Measurements from ENCODE around the gene GABBR2. TPM values are rescaled to one million over a fixed set of nuclear protein-coding genes. Genes with fewer than 3 reads are reported as not detected.

GABBR2 gene
- total RNA-seq, 1 experiment from 2014 or later, result 3.8 TPM

DNA sequence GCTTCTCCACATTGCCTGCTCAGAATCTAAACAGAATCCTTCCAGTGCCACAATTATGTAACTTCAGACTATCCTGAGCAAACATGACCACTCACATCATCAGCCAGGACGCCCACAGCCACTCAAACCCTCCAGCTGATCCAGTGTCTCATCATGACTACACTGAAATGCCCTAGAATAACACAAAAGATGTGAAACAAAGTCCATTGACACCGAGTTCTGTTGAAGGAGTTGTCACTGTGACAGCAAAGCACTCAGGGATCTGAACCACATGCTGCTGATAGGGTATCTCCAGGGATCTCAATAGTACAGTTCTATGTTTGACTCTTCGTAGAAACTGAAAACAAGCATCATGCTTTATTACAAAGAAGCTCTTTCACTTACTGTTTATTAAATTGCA is 150.2 kb downstream of the GABBR2 start:
- H3K36me3 ChIP-seq, result no peaks in the 10 kb centered on the region
- H3K27me3 ChIP-seq, result no peaks in the 10 kb centered on the region
- H3K4me3 ChIP-seq, result no peak overlapping the region
- no peaks in the 10 kb centered on the region for H3K9me3 ChIP-seq
- no peak for DNase-seq

DNA sequence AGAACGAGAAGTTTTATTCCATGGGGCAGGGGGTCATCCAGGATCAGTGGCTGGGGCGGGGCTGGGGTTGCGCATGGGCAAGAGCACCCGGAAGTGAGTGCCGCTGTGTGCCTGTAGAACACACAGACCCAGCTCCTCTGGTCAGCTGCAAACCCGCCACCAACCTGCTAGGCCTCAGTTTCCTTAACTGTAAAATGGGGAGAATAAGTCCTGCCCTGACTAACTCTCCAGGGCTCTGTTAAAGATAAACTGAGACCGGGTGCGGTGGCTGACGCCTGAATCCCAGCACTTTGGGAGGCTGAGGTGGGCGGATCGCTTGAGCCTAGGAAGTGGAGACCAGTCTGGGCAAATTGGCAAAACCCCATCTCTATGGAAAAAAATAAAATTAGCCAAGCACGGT is 152.2 kb downstream of the GABBR2 start:
- DNase-seq, result no peak
- Histone ChIP-seq H3K36me3 (no peaks in the 10 kb centered on the region), H3K4me3 (no peak overlapping the region), H3K9me3 (no peaks in the 10 kb centered on the region), H3K27me3 (no peaks in the 10 kb centered on the region)

DNA sequence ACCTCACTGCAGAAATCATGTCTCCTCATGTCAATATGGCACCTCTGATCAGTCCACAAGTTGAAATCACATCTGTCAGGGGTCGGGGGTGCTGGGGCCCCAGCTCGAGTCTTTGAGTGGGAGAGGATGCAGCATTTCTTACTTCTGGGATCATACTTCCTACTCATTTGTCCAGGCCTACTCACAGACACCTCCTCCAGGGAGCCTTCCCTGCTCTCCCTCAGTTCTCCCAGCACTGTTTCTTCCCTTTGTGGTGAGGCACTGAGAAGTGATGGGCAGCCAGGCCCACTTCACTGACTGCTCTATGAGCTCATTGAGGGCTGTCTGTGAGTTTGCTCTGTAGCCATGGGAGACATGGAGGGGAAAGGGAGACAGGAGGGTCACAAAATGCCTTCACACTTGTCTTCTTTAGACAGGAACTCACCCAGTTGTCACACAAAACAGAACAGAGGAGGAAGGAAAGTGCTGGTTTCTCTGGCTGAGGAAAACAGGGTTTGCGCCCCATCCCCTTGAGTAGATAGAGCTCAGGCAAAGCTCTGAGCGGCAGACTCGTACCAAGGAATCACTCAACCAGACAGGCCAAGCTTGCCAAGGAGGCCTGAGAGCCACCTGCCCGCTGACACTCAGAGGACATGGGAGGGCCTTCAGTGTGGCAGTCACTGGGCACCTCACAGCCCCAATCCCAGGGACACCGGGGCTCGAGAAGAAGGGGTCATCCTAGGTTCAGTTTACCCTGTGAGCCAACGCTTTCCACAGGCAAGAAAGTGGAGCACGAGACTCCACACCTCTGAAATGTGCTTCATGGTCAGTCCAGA is 152.9 kb downstream of the GABBR2 start:
- DNase-seq, result no peak
- H3K36me3 ChIP-seq, result no peaks in the 10 kb centered on the region
- no peak overlapping the region for H3K4me3 ChIP-seq
- H3K9me3 ChIP-seq, result no peaks in the 10 kb centered on the region
- H3K27me3 ChIP-seq, result no peaks in the 10 kb centered on the region

DNA sequence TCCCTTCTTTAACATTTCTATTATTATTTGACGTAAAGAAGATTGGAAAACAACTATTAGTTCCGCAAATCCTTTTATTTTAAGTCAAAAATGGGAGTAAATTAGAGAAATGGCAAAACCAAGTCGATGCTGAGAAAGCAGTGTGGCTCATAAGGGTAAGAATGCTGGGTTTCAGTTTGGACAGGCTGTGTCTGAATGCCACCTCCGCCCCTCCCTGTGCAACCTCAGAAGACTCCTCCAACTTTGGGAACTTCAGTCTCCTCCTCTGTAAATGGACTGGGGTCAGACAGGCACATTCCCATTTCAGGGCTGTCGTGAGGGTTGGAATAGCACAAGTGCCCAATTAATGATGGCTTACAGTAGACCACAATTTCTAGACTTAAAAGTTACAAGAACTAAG is 154.0 kb downstream of the GABBR2 start:
- Histone ChIP-seq H3K4me3 (no peak overlapping the region), H3K27me3 (no peaks in the 10 kb centered on the region), H3K36me3 (no peaks in the 10 kb centered on the region), H3K9me3 (no peaks in the 10 kb centered on the region)
- no peak for DNase-seq

DNA sequence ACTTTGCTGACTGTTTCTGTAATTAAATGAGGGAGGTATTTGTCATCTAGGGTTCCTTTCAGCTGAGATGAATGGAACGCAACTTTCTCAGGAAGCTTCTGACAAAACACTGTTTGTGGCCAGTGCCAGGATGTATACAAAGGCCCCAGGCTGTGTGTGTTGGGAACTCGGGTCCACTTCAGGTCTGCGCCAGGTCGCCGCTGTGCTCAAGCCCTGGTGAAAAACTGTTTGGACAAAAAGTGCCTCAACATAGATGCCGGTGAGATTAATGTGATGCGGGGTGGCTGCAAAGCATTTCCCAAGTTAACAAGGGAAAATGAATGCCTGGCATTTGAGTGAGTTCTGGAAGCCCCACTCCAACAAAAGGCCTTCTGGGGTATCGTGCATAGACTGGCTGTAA is 156.4 kb downstream of the GABBR2 start:
- no peaks in the 10 kb centered on the region for H3K9me3 ChIP-seq
- H3K36me3 ChIP-seq, result no peaks in the 10 kb centered on the region
- no peak for DNase-seq
- no peak overlapping the region for H3K4me3 ChIP-seq
- H3K27me3 ChIP-seq, result no peaks in the 10 kb centered on the region

- Histone ChIP-seq H3K4me3 (no peak overlapping the region), H3K9me3 (no peaks in the 10 kb centered on the region), H3K36me3 (no peaks in the 10 kb centered on the region), H3K27me3 (no peaks in the 10 kb centered on the region)
- peak; percentile 19 for DNase-seq
These were observed 157.0 kb downstream of the GABBR2 start for GRCh38 chr9:98551511-98552286.

DNA sequence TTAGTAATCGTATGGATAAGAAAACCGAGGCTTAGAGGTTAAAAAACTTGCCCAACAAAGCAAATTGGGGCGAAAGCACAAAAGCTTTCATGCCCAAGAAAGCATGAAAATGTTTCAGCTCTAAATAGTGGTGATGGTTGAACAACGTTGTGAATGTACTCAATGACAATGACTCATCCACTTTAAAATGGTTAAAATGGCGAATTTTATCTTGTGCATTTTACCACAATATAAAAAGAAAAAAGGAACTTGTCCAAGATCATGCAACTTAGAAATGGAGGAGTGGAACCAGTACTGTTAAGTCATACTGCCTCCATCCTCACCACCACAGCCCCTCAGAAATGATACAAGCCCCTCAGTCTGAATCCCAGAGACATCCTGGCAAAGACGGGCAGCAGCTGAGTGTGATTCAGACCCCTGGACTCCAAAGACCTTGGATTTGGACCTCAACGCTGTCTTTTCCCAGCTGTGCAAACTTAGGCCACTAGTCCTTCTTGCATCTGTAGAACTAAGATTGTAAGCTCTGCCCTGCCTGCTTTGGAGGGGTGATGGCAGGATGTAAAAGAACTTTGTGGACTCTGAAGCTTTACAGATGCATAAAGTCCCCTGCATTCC is 158.4 kb downstream of the GABBR2 start:
- peak; percentile 21 for DNase-seq
- H3K4me3 ChIP-seq, result no peak overlapping the region
- H3K9me3 ChIP-seq, result no peaks in the 10 kb centered on the region
- no peaks in the 10 kb centered on the region for H3K36me3 ChIP-seq
- no peaks in the 10 kb centered on the region for H3K27me3 ChIP-seq

DNA sequence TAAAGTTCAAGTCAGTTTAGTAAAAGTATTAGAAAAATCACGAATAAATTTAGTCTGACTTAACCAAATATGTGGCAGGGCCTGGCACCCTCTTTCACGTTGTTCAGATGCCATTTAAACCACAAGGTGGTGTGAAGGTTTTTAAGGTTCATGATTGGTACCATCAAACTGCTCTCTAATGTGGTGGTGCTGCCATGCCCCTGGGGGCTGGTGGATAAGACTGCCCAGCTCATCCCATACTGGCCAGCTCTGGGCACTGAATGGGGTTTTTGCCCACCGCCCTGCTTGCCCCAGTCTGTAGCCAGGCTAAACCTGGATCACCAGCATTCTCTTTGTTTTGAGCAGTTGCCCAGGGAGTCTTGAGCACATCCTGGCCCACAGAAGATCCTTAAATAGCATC is 159.3 kb downstream of the GABBR2 start:
- no peak for DNase-seq
- Histone ChIP-seq H3K4me3 (no peak overlapping the region), H3K27me3 (no peaks in the 10 kb centered on the region), H3K36me3 (no peaks in the 10 kb centered on the region), H3K9me3 (no peaks in the 10 kb centered on the region)

DNA sequence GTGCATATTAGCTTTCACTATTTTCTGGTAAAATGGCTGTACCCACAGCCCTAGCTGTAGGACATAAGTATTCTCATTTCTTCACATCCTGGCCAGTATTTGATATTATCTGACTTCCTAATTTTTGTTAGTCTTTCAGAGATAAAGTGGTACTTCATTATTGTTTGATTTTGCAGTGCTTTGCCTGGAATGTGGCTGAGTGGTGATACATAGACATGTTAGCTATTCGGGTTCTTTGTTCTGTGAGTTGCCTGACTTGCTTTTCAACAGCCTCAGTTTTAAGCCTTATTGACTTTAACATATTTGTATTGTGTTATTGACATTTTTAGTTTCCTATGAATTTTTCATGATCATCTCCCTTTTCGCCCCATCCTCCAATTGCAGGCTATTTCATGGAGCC is 161.1 kb downstream of the GABBR2 start:
- Histone ChIP-seq H3K27me3 (no peaks in the 10 kb centered on the region), H3K9me3 (no peaks in the 10 kb centered on the region), H3K4me3 (no peak overlapping the region), H3K36me3 (no peaks in the 10 kb centered on the region)
- DNase-seq, result no peak

DNA sequence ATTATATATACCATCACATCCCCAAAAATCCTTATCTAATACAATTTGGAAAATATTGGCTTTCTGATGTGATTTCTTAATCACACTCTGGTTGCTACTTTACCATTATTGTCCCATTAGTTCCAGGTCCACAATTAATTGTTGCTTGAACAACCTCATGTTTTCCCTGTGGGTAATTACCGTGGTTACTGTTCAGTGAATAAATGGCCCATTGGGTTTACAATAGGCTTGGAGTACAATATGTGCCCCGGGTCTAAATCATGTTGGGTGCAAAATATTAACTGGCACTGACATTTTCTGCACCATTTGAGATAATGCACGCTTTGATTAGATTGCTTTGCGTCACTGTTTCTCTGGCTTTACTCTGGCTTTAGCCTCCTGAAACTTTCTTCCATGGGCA is 163.7 kb downstream of the GABBR2 start:
- no peaks in the 10 kb centered on the region for H3K9me3 ChIP-seq
- no peak for DNase-seq
- no peaks in the 10 kb centered on the region for H3K36me3 ChIP-seq
- no peak overlapping the region for H3K4me3 ChIP-seq
- H3K27me3 ChIP-seq, result no peaks in the 10 kb centered on the region

DNA sequence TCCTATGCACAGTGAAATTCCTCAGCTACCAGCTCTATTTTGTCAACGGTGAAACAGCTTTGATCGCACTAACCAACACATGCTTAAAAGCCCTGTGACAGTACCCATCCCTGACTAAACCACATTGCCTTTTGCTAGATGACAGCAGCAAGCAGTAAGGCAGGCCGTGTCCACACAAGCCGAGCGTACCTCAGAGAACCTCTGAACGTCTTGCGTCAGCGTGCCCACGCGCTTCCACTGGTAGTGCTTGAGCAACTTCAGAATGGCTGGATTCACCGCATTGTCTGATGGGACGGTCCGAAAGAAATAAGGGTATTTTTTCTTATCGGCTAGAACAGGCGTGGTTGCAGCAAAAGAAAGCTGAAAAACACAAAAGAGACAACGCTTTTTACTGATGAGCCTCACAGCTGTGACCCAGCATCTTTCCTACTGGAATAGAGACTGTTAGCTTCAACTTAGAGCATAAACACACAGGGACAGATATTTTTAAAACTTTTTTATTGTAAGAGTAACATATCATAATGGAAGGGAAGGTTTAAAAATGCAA is 167.0 kb downstream of the GABBR2 start:
- Histone ChIP-seq H3K9me3 (no peaks in the 10 kb centered on the region), H3K4me3 (no peak overlapping the region), H3K27me3 (no peaks in the 10 kb centered on the region), H3K36me3 (no peaks in the 10 kb centered on the region)
- no peak for DNase-seq

DNA sequence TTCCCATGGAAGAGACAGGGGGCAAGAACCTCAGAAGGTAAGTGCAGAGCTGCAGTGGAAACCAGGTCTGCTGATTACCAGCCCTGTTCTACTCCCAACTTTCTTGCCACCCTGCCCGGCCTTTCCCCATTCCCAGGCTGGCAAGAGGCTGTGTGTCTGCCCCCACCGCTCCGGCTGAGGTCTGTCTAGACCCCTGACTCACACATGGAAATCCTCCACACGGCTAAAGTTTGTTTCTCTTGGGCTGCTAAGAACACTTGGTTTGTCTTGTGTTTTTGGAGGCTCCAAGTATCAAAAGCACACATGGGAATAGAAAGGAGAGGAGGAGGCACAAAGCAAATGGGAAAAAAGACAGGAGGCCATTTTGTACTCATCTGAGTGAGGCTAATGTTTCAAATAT is 168.3 kb downstream of the GABBR2 start:
- DNase-seq, result peak; percentile 26
- no peaks in the 10 kb centered on the region for H3K27me3 ChIP-seq
- no peaks in the 10 kb centered on the region for H3K9me3 ChIP-seq
- H3K4me3 ChIP-seq, result no peak overlapping the region
- no peaks in the 10 kb centered on the region for H3K36me3 ChIP-seq

- Histone ChIP-seq H3K4me3 (no peak overlapping the region), H3K36me3 (no peaks in the 10 kb centered on the region), H3K27me3 (no peaks in the 10 kb centered on the region), H3K9me3 (no peaks in the 10 kb centered on the region)
- peak; percentile 31 for DNase-seq
These were observed 168.8 kb downstream of the GABBR2 start for GRCh38 chr9:98539954-98540353.

GRCh38 chr9:98538626-98539031 is 170.1 kb downstream of the GABBR2 start:
- H3K4me3 ChIP-seq, result no peak overlapping the region
- peak; percentile 85 for DNase-seq
- H3K27me3 ChIP-seq, result no peaks in the 10 kb centered on the region
- H3K9me3 ChIP-seq, result no peaks in the 10 kb centered on the region
- H3K36me3 ChIP-seq, result no peaks in the 10 kb centered on the region

DNA sequence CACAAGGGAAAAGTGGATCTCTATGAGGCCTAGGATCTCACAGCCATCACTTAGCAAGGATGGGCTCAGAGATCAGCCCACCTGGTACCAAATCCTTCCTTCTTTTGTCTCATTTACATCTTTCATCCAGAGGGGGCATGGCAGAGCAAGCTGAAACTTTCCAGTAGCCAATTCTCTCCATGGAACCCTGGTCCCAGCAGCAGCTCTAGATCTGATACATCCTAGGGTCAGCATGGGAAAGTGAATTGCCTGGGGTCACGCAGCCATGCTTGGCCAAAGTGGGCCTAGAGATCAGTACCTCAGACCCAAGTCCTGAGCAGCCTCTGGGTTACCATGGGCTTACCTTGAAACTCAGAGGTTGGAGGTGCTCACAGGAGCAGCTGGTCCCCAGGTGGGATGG is 170.5 kb downstream of the GABBR2 start:
- DNase-seq, result no peak
- Histone ChIP-seq H3K9me3 (no peaks in the 10 kb centered on the region), H3K36me3 (no peaks in the 10 kb centered on the region), H3K27me3 (no peaks in the 10 kb centered on the region), H3K4me3 (no peak overlapping the region)

GRCh38 chr9:98536542-98537173 is 172.1 kb downstream of the GABBR2 start:
- no peak overlapping the region for H3K4me3 ChIP-seq
- H3K27me3 ChIP-seq, result no peaks in the 10 kb centered on the region
- no peaks in the 10 kb centered on the region for H3K36me3 ChIP-seq
- DNase-seq, result no peak
- no peaks in the 10 kb centered on the region for H3K9me3 ChIP-seq

DNA sequence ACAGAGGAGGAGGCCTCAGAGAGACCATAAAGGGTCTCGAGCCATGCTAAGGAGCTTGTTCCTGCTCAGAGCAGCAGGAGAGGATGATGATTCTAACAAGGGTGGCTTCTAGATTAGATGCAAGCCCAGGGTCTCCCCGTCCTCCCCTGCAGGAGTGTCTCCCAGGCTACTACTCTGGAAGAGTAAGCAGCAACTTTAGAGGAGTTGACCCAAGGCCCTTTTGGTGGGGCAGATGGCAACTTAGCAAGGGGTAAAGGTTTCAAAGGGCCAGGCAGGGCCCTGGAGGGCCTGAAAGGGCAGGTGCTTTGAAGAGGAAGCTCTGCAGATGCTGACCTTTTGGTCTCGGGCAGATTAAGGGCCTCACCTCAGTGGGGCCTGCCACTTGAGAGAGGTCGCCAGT is 174.9 kb downstream of the GABBR2 start:
- H3K9me3 ChIP-seq, result no peaks in the 10 kb centered on the region
- H3K36me3 ChIP-seq, result no peaks in the 10 kb centered on the region
- DNase-seq, result no peak
- no peak overlapping the region for H3K4me3 ChIP-seq
- no peaks in the 10 kb centered on the region for H3K27me3 ChIP-seq

Data from MG63 (cell line).